Tibial artery (tissue), 4 donors: ENCODE data around the gene SRGAP1.

Experiments used
- DNase-seq, 2 donors: peaks; one replicate each; pipeline ENCODE4 v3.0.0-alpha.2; 2019
- H3K27ac ChIP-seq, 2 donors: fragments of 200-600 bp; sonication (generic) in 1 of 2; 1 replicate in 1 of 2; 2 replicates in 1 of 2; pipeline ENCODE4 v1.5.1; 2018 to 2019; ENCODE audit warnings: mild to moderate bottlenecking in 1 of 2
- H3K27me3 ChIP-seq, 2 donors: fragments of 200-600 bp; sonication (generic) in 1 of 2; one replicate each; pipeline versions ENCODE4 v1.5.1 to v1.6.0; 2016 to 2019
- H3K36me3 ChIP-seq, 3 donors: fragments of 200-600 bp; sonication (generic) in 2 of 3; one replicate each; pipeline ENCODE4 v1.5.1; 2016 to 2019; ENCODE audit warnings: mild to moderate bottlenecking in 2 of 3
- H3K4me1 ChIP-seq, 4 donors: fragments of 200-600 bp; sonication (generic) in 2 of 4; 1 replicate in 3 of 4; 2 replicates in 1 of 4; pipeline ENCODE4 v1.5.1; 2016 to 2019
- H3K4me3 ChIP-seq, 2 donors: fragments of 200-600 bp; sonication (generic) in 1 of 2; 1 replicate in 1 of 2; 2 replicates in 1 of 2; pipeline ENCODE4 v1.5.1; 2018 to 2019; ENCODE audit warnings: mild to moderate bottlenecking in 2 of 2
- H3K9me3 ChIP-seq, 3 donors: fragments of 200-600 bp; sonication (generic) in 1 of 3; one replicate each; pipeline ENCODE4 v1.5.1; 2016 to 2019
- CTCF ChIP-seq, 2 experiments: fragments of 200-600 bp in 1 of 2; fragments of 450-650 bp in 1 of 2; IDR thresholded peaks; one replicate each; pipeline ENCODE4 v1.5.1; 2017 to 2019; ENCODE audit warnings: antibody characterized with exemption in 2 of 2, mild to moderate bottlenecking in 1 of 2, moderate library complexity in 1 of 2
- intact Hi-C: fragments of 100-400 bp; cut with DNase I; formaldehyde crosslinking; loops from one replicate; pipeline ENCODE4 v1.15.0; 2023; ENCODE audit warnings: low total_unique reads

Gene SRGAP1

GRCh38 chr12:64207453-64207852 is 363.0 kb downstream of the SRGAP1 start:
- TF ChIP-seq CTCF (IDR thresholded peaks at IDR 0.05): no peak
- no peaks in the 10 kb centered on the region for H3K9me3 ChIP-seq
- H3K4me3 ChIP-seq: no peak overlapping the region
- peaks cover 3 to 30% (median 5%) of the 10 kb centered on the region in 3 donors for H3K36me3 ChIP-seq
- H3K27me3 ChIP-seq: no peaks in the 10 kb centered on the region
- intact Hi-C loops: no loop called here
- H3K4me1 ChIP-seq: no peaks in the 10 kb centered on the region
- DNase-seq: no peak
- no peak overlapping the region for H3K27ac ChIP-seq
